Neural progenitor cell (in vitro differentiated cells): ENCODE measurements around the gene CFAP54. TPM values are rescaled to one million over a fixed set of nuclear protein-coding genes. Genes with fewer than 3 reads are reported as not detected.

Experiments
- DNase-seq: peaks from one replicate; pipeline ENCODE4 v3.0.0-alpha.2; 2016; ENCODE audit warnings: low spot score
- H2AFZ ChIP-seq: fragments of 200-600 bp; sonication (generic); replicated peaks from 2 replicates; pipeline ENCODE4 v1.6.1; 2016; ENCODE audit warnings: antibody characterized with exemption
- H3F3A ChIP-seq: fragments of 200-600 bp; sonication (generic); 2 replicates; pipeline ENCODE4 v1.6.1; 2016; ENCODE audit warnings: antibody characterized with exemption, low read depth
- H3K27ac ChIP-seq: fragments of 200-600 bp; sonication (generic); 2 replicates; pipeline ENCODE4 v1.5.1; 2016; ENCODE audit warnings: mild to moderate bottlenecking
- H3K27me3 ChIP-seq: fragments of 200-600 bp; sonication (generic); 2 replicates; pipeline ENCODE4 v1.6.1; 2016; ENCODE audit warnings: mild to moderate bottlenecking, moderate library complexity
- H3K36me3 ChIP-seq: fragments of 200-600 bp; sonication (generic); 2 replicates; pipeline ENCODE4 v1.5.1; 2016
- H3K4me1 ChIP-seq: fragments of 200-600 bp; sonication (generic); 2 replicates; pipeline ENCODE4 v1.6.1; 2016; ENCODE audit warnings: mixed run types
- H3K4me2 ChIP-seq: fragments of 200-600 bp; sonication (generic); 2 replicates; pipeline ENCODE4 v1.6.1; 2016
- H3K4me3 ChIP-seq: fragments of 200-600 bp; sonication (generic); 2 replicates; pipeline ENCODE4 v1.5.1; 2016
- H3K79me2 ChIP-seq: fragments of 200-600 bp; sonication (generic); 2 replicates; pipeline ENCODE4 v1.6.1; 2016; ENCODE audit warnings: low read depth
- H3K9ac ChIP-seq: fragments of 200-600 bp; sonication (generic); 2 replicates; pipeline ENCODE4 v1.6.1; 2016
- H3K9me3 ChIP-seq: fragments of 200-600 bp; sonication (generic); 2 replicates; pipeline ENCODE4 v1.5.1; 2016; ENCODE audit warnings: low read depth
- H4K20me1 ChIP-seq: fragments of 200-600 bp; sonication (generic); 2 replicates; pipeline ENCODE4 v1.6.1; 2016; ENCODE audit warnings: low read depth
- H3K27ac Mint-ChIP-seq: 3 replicates; pipeline ENCODE4 v1.8.0; 2021; ENCODE audit warnings: mixed read lengths
- H3K27me3 Mint-ChIP-seq: 2 replicates; pipeline ENCODE4 v1.8.0; 2022; ENCODE audit warnings: low read depth, mild to moderate bottlenecking, inconsistent platforms, moderate library complexity, mixed read lengths; ENCODE audit not compliant: insufficient read depth
- H3K36me3 Mint-ChIP-seq: 3 replicates; pipeline ENCODE4 v1.8.0; 2021; ENCODE audit warnings: mixed read lengths
- H3K4me1 Mint-ChIP-seq: 3 replicates; pipeline ENCODE4 v1.8.0; 2021; ENCODE audit warnings: mixed read lengths
- H3K4me3 Mint-ChIP-seq: 3 replicates; pipeline ENCODE4 v1.8.0; 2021; ENCODE audit warnings: mild to moderate bottlenecking, moderate library complexity, mixed read lengths
- H3K9me3 Mint-ChIP-seq: 3 replicates; pipeline ENCODE4 v1.8.0; 2020; ENCODE audit warnings: mixed read lengths
- CTCF ChIP-seq: fragments of 200-600 bp; sonication (generic); IDR thresholded peaks from 2 replicates; pipeline ENCODE4 v1.5.1; 2017; ENCODE audit warnings: antibody characterized with exemption, mild to moderate bottlenecking
- EZH2 ChIP-seq: fragments of 200-600 bp; sonication (generic); IDR thresholded peaks from 2 replicates; pipeline ENCODE4 v1.6.1; 2017; ENCODE audit warnings: antibody characterized with exemption, mild to moderate bottlenecking, moderate library complexity
- EZH2phosphoT487 ChIP-seq: fragments of 200-600 bp; sonication (generic); IDR thresholded peaks from 2 replicates; pipeline ENCODE4 v1.6.1; 2017; ENCODE audit warnings: antibody characterized with exemption
- total RNA-seq: library from RNA; depleted of rRNA; stranded (reverse); fragments of >200 nt; gene quantifications from 2 replicates; pipeline ENCODE4 v1.2.3, GENCODE V29; 2015; ENCODE audit warnings: low replicate concordance

The CFAP54 gene
- total RNA-seq, 1 donor from 2014 or later = 4.2 TPM

GRCh38 chr12:96824074-96824837 is 334.9 kb downstream of the CFAP54 start:
- Histone ChIP-seq H3F3A (peaks cover 28% of the 10 kb centered on the region), H3K4me1 (no peaks in the 10 kb centered on the region), H3K9me3 (peaks cover 6% of the 10 kb centered on the region), H3K4me2 (no peak overlapping the region), H4K20me1 (no peaks in the 10 kb centered on the region), H3K4me3 (no peak overlapping the region), H3K27ac (no peak overlapping the region), H3K9ac (no peak overlapping the region), H3K79me2 (no peaks in the 10 kb centered on the region), H2AFZ (no peak overlapping the region), H3K27me3 (no peaks in the 10 kb centered on the region), H3K36me3 (no peaks in the 10 kb centered on the region)
- H3K4me3 Mint-ChIP-seq = no peak overlapping the region
- peaks cover 3% of the 10 kb centered on the region for H3K27me3 Mint-ChIP-seq
- no peak overlapping the region for H3K27ac Mint-ChIP-seq
- no peaks in the 10 kb centered on the region for H3K4me1 Mint-ChIP-seq
- peaks cover 11% of the 10 kb centered on the region for H3K9me3 Mint-ChIP-seq
- TF ChIP-seq EZH2phosphoT487 (no peak), EZH2 (no peak), CTCF (no peak)
- DNase-seq = no peak
- peaks cover 7% of the 10 kb centered on the region for H3K36me3 Mint-ChIP-seq

GRCh38 chr12:96824838-96825236 is 335.5 kb downstream of the CFAP54 start:
- Mint-ChIP-seq H3K4me1 (no peaks in the 10 kb centered on the region), H3K9me3 (peaks cover 6% of the 10 kb centered on the region), H3K27ac (no peak overlapping the region), H3K27me3 (peaks cover 3% of the 10 kb centered on the region), H3K4me3 (no peak overlapping the region), H3K36me3 (peaks cover 3% of the 10 kb centered on the region)
- Histone ChIP-seq H3K27me3 (no peaks in the 10 kb centered on the region), H3K27ac (no peak overlapping the region), H3K9ac (no peak overlapping the region), H3K4me2 (no peak overlapping the region), H3F3A (peaks cover 28% of the 10 kb centered on the region), H4K20me1 (no peaks in the 10 kb centered on the region), H3K36me3 (no peaks in the 10 kb centered on the region), H3K4me3 (no peak overlapping the region), H3K4me1 (no peaks in the 10 kb centered on the region), H2AFZ (no peak overlapping the region), H3K79me2 (no peaks in the 10 kb centered on the region), H3K9me3 (peaks cover under 1% of the 10 kb centered on the region)
- TF ChIP-seq CTCF (no peak), EZH2phosphoT487 (no peak), EZH2 (no peak)
- DNase-seq = no peak

- TF ChIP-seq EZH2phosphoT487 (no peak), EZH2 (no peak), CTCF (no peak)
- no peak overlapping the region for H2AFZ ChIP-seq
Measured at GRCh38 chr12:96828169-96828789, 338.9 kb downstream of the CFAP54 start.

More at GRCh38 chr12:96828169-96828789, 338.9 kb downstream of the CFAP54 start:
- H3K9ac ChIP-seq = no peak overlapping the region
- H3K27me3 ChIP-seq = no peaks in the 10 kb centered on the region
- no peak overlapping the region for H3K4me3 ChIP-seq
- H3K36me3 Mint-ChIP-seq = no peaks in the 10 kb centered on the region
- H3K36me3 ChIP-seq = no peaks in the 10 kb centered on the region
- H4K20me1 ChIP-seq = no peaks in the 10 kb centered on the region
- no peaks in the 10 kb centered on the region for H3K4me1 Mint-ChIP-seq
- H3K4me3 Mint-ChIP-seq = no peak overlapping the region
- H3K4me1 ChIP-seq = no peaks in the 10 kb centered on the region
- H3K9me3 ChIP-seq = no peaks in the 10 kb centered on the region
- no peak for DNase-seq
- no peak overlapping the region for H3K27ac Mint-ChIP-seq
- peaks cover 3% of the 10 kb centered on the region for H3K27me3 Mint-ChIP-seq
- no peak overlapping the region for H3K4me2 ChIP-seq
- peaks cover 2% of the 10 kb centered on the region for H3K9me3 Mint-ChIP-seq
- no peaks in the 10 kb centered on the region for H3K79me2 ChIP-seq
- H3F3A ChIP-seq = peaks cover 28% of the 10 kb centered on the region
- no peak overlapping the region for H3K27ac ChIP-seq
